ENCODE measurements around the gene RAD52.

Gene RAD52

GRCh38 chr12:946631-947030, 2.9 kb downstream of the RAD52 start:
- H3K27ac ChIP-seq (ENCODE audit: low read depth, low read length) = peak overlapping the region; percentile 42
- peaks cover 14% of the 10 kb centered on the region; the same call in 1 of the 2 replicates for H3F3A ChIP-seq (ENCODE audit: insufficient read depth)
- 0 out of 2 replicates have a peak, but pooled peaks cover 3% of the 10 kb centered on the region for H3K36me3 ChIP-seq (ENCODE audit: low read length)
- TF ChIP-seq EZH2phosphoT487 (conservative IDR thresholded peaks at IDR 0.05; ENCODE audit: low read length) (no peak), CTCF (IDR thresholded peaks at IDR 0.05; ENCODE audit: insufficient read depth, low read length, poor library complexity, severe bottlenecking) (no peak)
- H3K9ac ChIP-seq (ENCODE audit: low read length) = peak overlapping the region; percentile 14; the same call in 1 of the 2 replicates
- H3K4me2 ChIP-seq (ENCODE audit: low read depth, low read length, poor library complexity, severe bottlenecking) = peak overlapping the region; percentile 35
- H2AFZ ChIP-seq (ENCODE audit: low read depth, low read length, severe bottlenecking) = no peak overlapping the region
- H4K20me1 ChIP-seq (ENCODE audit: low read depth, low read length) = no peaks in the 10 kb centered on the region
- no peaks in the 10 kb centered on the region for H3K9me3 ChIP-seq (ENCODE audit: insufficient read depth, low read length)
- H3K79me2 ChIP-seq (ENCODE audit: insufficient read depth, low read length) = peaks cover 47% of the 10 kb centered on the region
- no peaks in the 10 kb centered on the region for H3K27me3 ChIP-seq (ENCODE audit: low read length)
- H3K9me2 ChIP-seq (replicated peaks; ENCODE audit: insufficient read depth, low read length) = no peaks in the 10 kb centered on the region
- H3K4me3 ChIP-seq (ENCODE audit: insufficient read depth, low read length, poor library complexity, severe bottlenecking) = no peak overlapping the region

- Histone ChIP-seq H3K79me2 (ENCODE audit: insufficient read depth, low read length) (peaks cover 47% of the 10 kb centered on the region), H3K4me2 (ENCODE audit: low read depth, low read length, poor library complexity, severe bottlenecking) (peak overlapping the region; percentile 35)
- TF ChIP-seq CTCF (IDR thresholded peaks at IDR 0.05; ENCODE audit: insufficient read depth, low read length, poor library complexity, severe bottlenecking) = no peak
- TF ChIP-seq EZH2phosphoT487 (conservative IDR thresholded peaks at IDR 0.05; ENCODE audit: low read length) = no peak
Observed at GRCh38 chr12:946212-946611, 3.3 kb downstream of the RAD52 start.

GRCh38 chr12:944211-944610, 5.3 kb downstream of the RAD52 start:
- H3K27me3 ChIP-seq (ENCODE audit: low read length) = no peaks in the 10 kb centered on the region
- H4K20me1 ChIP-seq (ENCODE audit: low read depth, low read length) = no peaks in the 10 kb centered on the region
- no peak overlapping the region for H3K4me2 ChIP-seq (ENCODE audit: low read depth, low read length, poor library complexity, severe bottlenecking)
- H3K9me3 ChIP-seq (ENCODE audit: insufficient read depth, low read length) = no peaks in the 10 kb centered on the region
- H3K4me3 ChIP-seq (ENCODE audit: insufficient read depth, low read length, poor library complexity, severe bottlenecking) = no peak overlapping the region
- H3F3A ChIP-seq (ENCODE audit: insufficient read depth) = peaks cover 6% of the 10 kb centered on the region; the same call in 1 of the 2 replicates
- H2AFZ ChIP-seq (ENCODE audit: low read depth, low read length, severe bottlenecking) = no peak overlapping the region
- H3K79me2 ChIP-seq (ENCODE audit: insufficient read depth, low read length) = peaks cover 53% of the 10 kb centered on the region
- TF ChIP-seq CTCF (IDR thresholded peaks at IDR 0.05; ENCODE audit: insufficient read depth, low read length, poor library complexity, severe bottlenecking) (no peak), EZH2phosphoT487 (conservative IDR thresholded peaks at IDR 0.05; ENCODE audit: low read length) (no peak)
- no peak overlapping the region for H3K27ac ChIP-seq (ENCODE audit: low read depth, low read length)
- H3K9me2 ChIP-seq (replicated peaks; ENCODE audit: insufficient read depth, low read length) = no peaks in the 10 kb centered on the region
- H3K36me3 ChIP-seq (ENCODE audit: low read length) = 0 out of 2 replicates have a peak, but pooled peaks cover 3% of the 10 kb centered on the region
- H3K9ac ChIP-seq (ENCODE audit: low read length) = no peak overlapping the region

More at GRCh38 chr12:946212-946611, 3.3 kb downstream of the RAD52 start:
- peaks cover 10% of the 10 kb centered on the region; the same call in 1 of the 2 replicates for H3F3A ChIP-seq (ENCODE audit: insufficient read depth)
- H3K9me3 ChIP-seq (ENCODE audit: insufficient read depth, low read length) = no peaks in the 10 kb centered on the region
- 0 out of 2 replicates have a peak, but pooled peaks cover 3% of the 10 kb centered on the region for H3K36me3 ChIP-seq (ENCODE audit: low read length)
- H2AFZ ChIP-seq (ENCODE audit: low read depth, low read length, severe bottlenecking) = no peak overlapping the region
- H3K9me2 ChIP-seq (replicated peaks; ENCODE audit: insufficient read depth, low read length) = no peaks in the 10 kb centered on the region
- no peaks in the 10 kb centered on the region for H3K27me3 ChIP-seq (ENCODE audit: low read length)
- no peaks in the 10 kb centered on the region for H4K20me1 ChIP-seq (ENCODE audit: low read depth, low read length)
- peak overlapping the region; percentile 42; the same call in 1 of the 2 replicates for H3K27ac ChIP-seq (ENCODE audit: low read depth, low read length)
- no peak overlapping the region for H3K4me3 ChIP-seq (ENCODE audit: insufficient read depth, low read length, poor library complexity, severe bottlenecking)
- H3K9ac ChIP-seq (ENCODE audit: low read length) = no peak overlapping the region

All from SU-DHL-6 (cell line).